NCI-H82 treated with DMSO at 0.1 percent for 48 hours (cell line): ENCODE results near the gene KPNB1.

Experiments used
- DNase-seq: peaks from one replicate; lab custom pipeline; 2025; ENCODE audit not compliant: unreplicated experiment; lab: John Stamatoyannopoulos, UW

Gene KPNB1

GRCh38 chr17:47649153-47649971, at the start of gene KPNB1:
Gene KPNB1 (plus strand): TSS chr17:47649919. CDS start chr17:47650245, 326 bp downstream.
- DNase-seq = peak; percentile 99

GRCh38 chr17:47603830-47604597, 45.7 kb upstream of the KPNB1 start:
- no peak for DNase-seq

- DNase-seq = no peak
Observed at GRCh38 chr17:47604598-47604927, 45.2 kb upstream of the KPNB1 start.

GRCh38 chr17:47605011-47605410, 44.7 kb upstream of the KPNB1 start:
- DNase-seq = no peak

GRCh38 chr17:47607481-47607880, 42.2 kb upstream of the KPNB1 start:
- DNase-seq = no peak

GRCh38 chr17:47611372-47612350, 38.1 kb upstream of the KPNB1 start:
- DNase-seq = no peak

- no peak for DNase-seq
Observed at GRCh38 chr17:47615766-47616424, 33.8 kb upstream of the KPNB1 start.

- no peak for DNase-seq
Observed at GRCh38 chr17:47618410-47618809, 31.3 kb upstream of the KPNB1 start.

GRCh38 chr17:47620503-47621245, 29.0 kb upstream of the KPNB1 start:
- DNase-seq = no peak

- no peak for DNase-seq
Observed at GRCh38 chr17:47621293-47622179, 28.2 kb upstream of the KPNB1 start.

- no peak for DNase-seq
Observed at GRCh38 chr17:47622180-47622549, 27.6 kb upstream of the KPNB1 start.

GRCh38 chr17:47624727-47625068, 25.0 kb upstream of the KPNB1 start:
- DNase-seq = no peak

GRCh38 chr17:47628014-47628566, 21.6 kb upstream of the KPNB1 start:
- DNase-seq = no peak

GRCh38 chr17:47629826-47630225, 19.9 kb upstream of the KPNB1 start:
- no peak for DNase-seq

- DNase-seq = no peak
Observed at GRCh38 chr17:47630614-47631013, 19.1 kb upstream of the KPNB1 start.

- DNase-seq = no peak
Observed at GRCh38 chr17:47632991-47633390, 16.7 kb upstream of the KPNB1 start.

- no peak for DNase-seq
Observed at GRCh38 chr17:47633996-47634395, 15.7 kb upstream of the KPNB1 start.

GRCh38 chr17:47634870-47635269, 14.8 kb upstream of the KPNB1 start:
- DNase-seq = no peak

- no peak for DNase-seq
Observed at GRCh38 chr17:47635734-47636133, 14.0 kb upstream of the KPNB1 start.
